ENCODE results near the gene ZBTB7A. TPM values are rescaled to one million over a fixed set of nuclear protein-coding genes. Genes with fewer than 3 reads are reported as not detected.

The ZBTB7A gene
- total RNA-seq, 1 experiment from 2014 or later = 49.5 TPM

- TF ChIP-seq CBX3 (IDR thresholded peaks at IDR 0.05; ENCODE audit: low read depth) = no peak
- no peak for TF ChIP-seq MAX (IDR thresholded peaks at IDR 0.05)
- no peak for TF ChIP-seq ZFX (IDR thresholded peaks at IDR 0.05)
- TF ChIP-seq FOSL1 (IDR thresholded peaks at IDR 0.05; ENCODE audit: low read depth) = no peak
- no peak for TF ChIP-seq SP1 (IDR thresholded peaks at IDR 0.05; ENCODE audit: low read depth)
- no peak for TF ChIP-seq EZH2 (IDR thresholded peaks at IDR 0.05)
- TF ChIP-seq CTCF (IDR thresholded peaks at IDR 0.05 in 2 of 3, conservative IDR thresholded peaks at IDR 0.05 in 1 of 3; ENCODE audit: borderline replicate concordance in 1 of 3, insufficient read depth in 1 of 3, low read depth in 2 of 3, low read length in 2 of 3) = no peak
- Histone ChIP-seq H3K9ac (ENCODE audit: low read length) (no peak overlapping the region), H3K27ac (ENCODE audit: low read depth, low read length) (no peak overlapping the region), H3K4me2 (ENCODE audit: low read length) (no peak overlapping the region), H3K4me1 (ENCODE audit: control insufficient read depth in 1 of 2, insufficient read depth in 2 of 2, low read length in 2 of 2) (no peaks in the 10 kb centered on the region), H3K4me3 (replicated peaks in 1 of 2; ENCODE audit: low read depth in 1 of 2, low read length in 2 of 2) (no peak overlapping the region), H3K27me3 (ENCODE audit: insufficient read depth, low read length) (no peaks in the 10 kb centered on the region), H3K36me3 (ENCODE audit: control insufficient read depth in 1 of 2, insufficient read depth in 2 of 2, low read length in 2 of 2) (peaks cover 14% of the 10 kb centered on the region in 2 experiments; a peak in 3 of 4 replicates), H3K79me2 (ENCODE audit: insufficient read depth, low read length) (no peaks in the 10 kb centered on the region), H4K20me1 (ENCODE audit: insufficient read depth) (no peaks in the 10 kb centered on the region), H3K9me2 (ENCODE audit: insufficient read depth) (no peaks in the 10 kb centered on the region), H3K9me3 (ENCODE audit: control insufficient read depth in 1 of 2, insufficient read depth in 1 of 2, low read depth in 1 of 2, low read length in 2 of 2) (no peaks in the 10 kb centered on the region), H2AFZ (ENCODE audit: low read depth, low read length, poor library complexity, severe bottlenecking) (no peak overlapping the region)
- DNase-seq (ENCODE audit: low read depth, low spot score) (no peak), ATAC-seq (no peak)
- CTCF ChIA-PET = no interaction called here
- intact Hi-C loops (cut with micrococcal nuclease) = no loop called here
- POLR2A ChIA-PET = no interaction called here
- no TSS peak for BruUV-seq (replicated peaks)
- RAD21 ChIA-PET (ENCODE audit: low non-redundant PET in 1 of 2, low total read pairs in 2 of 2, uncharacterized antibody in 2 of 2, unreplicated experiment in 2 of 2) = no interaction called here
Observed at GRCh38 chr19:4096049-4096892, 29.6 kb upstream of the ZBTB7A start.

- H3K36me3 ChIP-seq (ENCODE audit: control insufficient read depth in 1 of 2, insufficient read depth in 2 of 2, low read length in 2 of 2) = peaks cover 10 to 14% of the 10 kb centered on the region in 2 experiments; a peak in 3 of 4 replicates
- ChIA-PET RAD21 (ENCODE audit: low non-redundant PET in 1 of 2, low total read pairs in 2 of 2, uncharacterized antibody in 2 of 2, unreplicated experiment in 2 of 2) (no interaction called here), POLR2A (no interaction called here), CTCF (no interaction called here)
- H3K4me2 ChIP-seq (ENCODE audit: low read length) = no peak overlapping the region
- no peaks in the 10 kb centered on the region for H3K9me3 ChIP-seq (ENCODE audit: control insufficient read depth in 1 of 2, insufficient read depth in 1 of 2, low read depth in 1 of 2, low read length in 2 of 2)
- H3K9me2 ChIP-seq (ENCODE audit: insufficient read depth) = no peaks in the 10 kb centered on the region
- ATAC-seq = no peak
- H3K4me1 ChIP-seq (ENCODE audit: control insufficient read depth in 1 of 2, insufficient read depth in 2 of 2, low read length in 2 of 2) = no peaks in the 10 kb centered on the region
- H4K20me1 ChIP-seq (ENCODE audit: insufficient read depth) = no peaks in the 10 kb centered on the region
- H3K9ac ChIP-seq (ENCODE audit: low read length) = no peak overlapping the region
- no TSS peak for BruUV-seq (replicated peaks)
- H3K27me3 ChIP-seq (ENCODE audit: insufficient read depth, low read length) = no peaks in the 10 kb centered on the region
- DNase-seq (ENCODE audit: low read depth, low spot score) = no peak
- no peak overlapping the region for H2AFZ ChIP-seq (ENCODE audit: low read depth, low read length, poor library complexity, severe bottlenecking)
- intact Hi-C loops (cut with micrococcal nuclease) = no loop called here
- no peak overlapping the region for H3K4me3 ChIP-seq (replicated peaks in 1 of 2; ENCODE audit: low read depth in 1 of 2, low read length in 2 of 2)
- H3K79me2 ChIP-seq (ENCODE audit: insufficient read depth, low read length) = no peaks in the 10 kb centered on the region
- H3K27ac ChIP-seq (ENCODE audit: low read depth, low read length) = no peak overlapping the region
- TF ChIP-seq ATF3 (IDR thresholded peaks at IDR 0.05) (no peak), CBX3 (IDR thresholded peaks at IDR 0.05; ENCODE audit: low read depth) (no peak), ZNF274 (IDR thresholded peaks at IDR 0.05; ENCODE audit: low read depth, low read length) (no peak), EZH2 (IDR thresholded peaks at IDR 0.05) (no peak), SP1 (IDR thresholded peaks at IDR 0.05; ENCODE audit: low read depth) (no peak), CEBPB (IDR thresholded peaks at IDR 0.05; ENCODE audit: low read depth) (no peak), JUND (IDR thresholded peaks at IDR 0.05) (no peak), EZH2phosphoT487 (IDR thresholded peaks at IDR 0.05; ENCODE audit: borderline replicate concordance) (no peak), ZBTB33 (IDR thresholded peaks at IDR 0.05; ENCODE audit: extremely low read depth, insufficient replicate concordance, low read length) (no peak), ZFX (IDR thresholded peaks at IDR 0.05) (no peak), EGR1 (IDR thresholded peaks at IDR 0.05; ENCODE audit: low read depth) (no peak), YY1 (IDR thresholded peaks at IDR 0.05; ENCODE audit: extremely low read depth, insufficient replicate concordance, low read depth, low read length) (no peak), SRF (IDR thresholded peaks at IDR 0.05; ENCODE audit: low read depth) (no peak)
Observed at GRCh38 chr19:4095488-4095844, 28.8 kb upstream of the ZBTB7A start.
